Neural cell (in vitro differentiated cells): ENCODE data around the gene IFI6. TPM values are rescaled to one million over a fixed set of nuclear protein-coding genes. Genes with fewer than 3 reads are reported as not detected.
"Not testable (repeated sequence)": the region's sequence is repeated elsewhere in the genome, so short reads cannot be mapped to it uniquely, and the experiment has no call there.

Experiments
- H2AFZ ChIP-seq: fragments of 200-600, 300-800 bp; sonication (generic), shearing (Covaris generic); 2 replicates; pipeline ENCODE4 v1.6.0; 2014; ENCODE audit warnings: low read depth, mild to moderate bottlenecking, antibody characterized with exemption, low read length, moderate library complexity
- H3F3A ChIP-seq: fragments of 200-600 bp; shearing (Covaris generic); 2 replicates; pipeline ENCODE4 v1.6.1; 2016; ENCODE audit warnings: mild to moderate bottlenecking, moderate library complexity, mixed read lengths, antibody characterized with exemption, low read length; ENCODE audit not compliant: insufficient read depth, poor library complexity, severe bottlenecking
- H3K27ac ChIP-seq: fragments of 200-600, 300-800 bp; sonication (generic), shearing (Covaris generic); 2 replicates; pipeline ENCODE4 v1.5.1; 2014; ENCODE audit warnings: mild to moderate bottlenecking, low read length, moderate library complexity
- H3K27me3 ChIP-seq: fragments of 300-800, 200-600 bp; sonication (generic), shearing (Covaris generic); 2 replicates; pipeline ENCODE4 v1.6.0; 2014; ENCODE audit warnings: mild to moderate bottlenecking, low read depth, low read length, moderate library complexity; ENCODE audit not compliant: insufficient read depth
- H3K36me3 ChIP-seq: fragments of 300-800, 200-600 bp; sonication (generic), shearing (Covaris generic); 2 replicates; pipeline ENCODE4 v1.5.1; 2014; ENCODE audit warnings: mild to moderate bottlenecking, antibody characterized with exemption, low read length, moderate library complexity; ENCODE audit not compliant: insufficient read depth
- H3K4me2 ChIP-seq: fragments of 300-800, 200-600 bp; sonication (generic), shearing (Covaris generic); 2 replicates; pipeline ENCODE4 v1.6.0; 2014; ENCODE audit warnings: mild to moderate bottlenecking, low read length
- H3K4me3 ChIP-seq: fragments of 300-800, 200-600 bp; sonication (generic), shearing (Covaris generic); 2 replicates; pipeline ENCODE4 v1.5.1; 2014; ENCODE audit warnings: mild to moderate bottlenecking, low read length, moderate library complexity
- H3K79me2 ChIP-seq: fragments of 200-600 bp; shearing (Covaris generic); replicated peaks from 2 replicates; pipeline ENCODE4 v1.6.0; 2014; ENCODE audit warnings: mild to moderate bottlenecking, low read length, moderate library complexity; ENCODE audit not compliant: insufficient read depth
- H3K9ac ChIP-seq: fragments of 300-800, 200-600 bp; sonication (generic), shearing (Covaris generic); 2 replicates; pipeline ENCODE4 v1.6.1; 2016; ENCODE audit warnings: mild to moderate bottlenecking, low read length, mixed read lengths
- H3K9me2 ChIP-seq: fragments of 200-600 bp; shearing (Covaris generic); 2 replicates; pipeline ENCODE4 v1.6.1; 2016; ENCODE audit warnings: mild to moderate bottlenecking, low read length, mixed read lengths; ENCODE audit not compliant: insufficient read depth
- H3K9me3 ChIP-seq: fragments of 200-600, 300-800 bp; sonication (generic), shearing (Covaris generic); 2 replicates; pipeline ENCODE4 v1.6.1; 2016; ENCODE audit warnings: mild to moderate bottlenecking, mixed run types, low read length, moderate library complexity, mixed read lengths
- H4K20me1 ChIP-seq: fragments of 200-600 bp; shearing (Covaris generic); 2 replicates; pipeline ENCODE4 v1.6.1; 2016; ENCODE audit warnings: mild to moderate bottlenecking, mixed run types; ENCODE audit not compliant: insufficient read depth
- EP300 ChIP-seq: fragments of 450-650 bp; conservative IDR thresholded peaks from 2 replicates; pipeline ENCODE4 v1.6.1; 2014; ENCODE audit warnings: antibody characterized with exemption, mild to moderate bottlenecking, moderate library complexity; ENCODE audit not compliant: poor library complexity, severe bottlenecking
- EZH2 ChIP-seq: fragments of 200-600, 300-800 bp; shearing (Covaris generic), sonication (generic); IDR thresholded peaks from 2 replicates; pipeline ENCODE4 v1.6.1; 2014; ENCODE audit warnings: antibody characterized with exemption, low read length, borderline replicate concordance, mild to moderate bottlenecking; ENCODE audit not compliant: insufficient read depth, poor library complexity, severe bottlenecking
- MXI1 ChIP-seq: fragments of 450-650 bp; conservative IDR thresholded peaks from 2 replicates; pipeline ENCODE4 v1.6.1; 2014; ENCODE audit warnings: antibody characterized with exemption, mild to moderate bottlenecking; ENCODE audit not compliant: poor library complexity, severe bottlenecking
- POLR2AphosphoS5 ChIP-seq: IDR thresholded peaks from 2 replicates; pipeline ENCODE4 v1.6.1; 2012
- RAD21 ChIP-seq: fragments of 450-650 bp; conservative IDR thresholded peaks from 2 replicates; pipeline ENCODE4 v1.6.1; 2014; ENCODE audit warnings: antibody characterized with exemption, mild to moderate bottlenecking, moderate library complexity
- SMC3 ChIP-seq: fragments of 450-650 bp; conservative IDR thresholded peaks from 2 replicates; pipeline ENCODE4 v1.6.1; 2014; ENCODE audit warnings: antibody characterized with exemption, mild to moderate bottlenecking, moderate library complexity; ENCODE audit not compliant: poor library complexity
- TAF1 ChIP-seq: IDR thresholded peaks from 2 replicates; pipeline ENCODE4 v1.6.1; 2012; ENCODE audit warnings: low read depth
- polyA plus RNA-seq: library from polyadenylated mRNA; depleted of rRNA; stranded (reverse); fragments of >200 nt; gene quantifications from 2 replicates; pipeline ENCODE4 v1.2.3, GENCODE V29; 2014
- TF ChIP-seq, protein P1 (sequence below): fragments of 450-650 bp; IDR thresholded peaks from 2 replicates; pipeline ENCODE4 v1.5.1; 2014; ENCODE audit warnings: antibody characterized with exemption, mild to moderate bottlenecking, moderate library complexity; ENCODE audit not compliant: poor library complexity, severe bottlenecking
- TF ChIP-seq, protein P2 (sequence below): IDR thresholded peaks from 2 replicates; pipeline ENCODE4 v1.6.1; 2012; ENCODE audit warnings: borderline replicate concordance

IFI6 gene
- polyA plus RNA-seq, 1 donor from 2014 or later: 0.35 TPM

DNA sequence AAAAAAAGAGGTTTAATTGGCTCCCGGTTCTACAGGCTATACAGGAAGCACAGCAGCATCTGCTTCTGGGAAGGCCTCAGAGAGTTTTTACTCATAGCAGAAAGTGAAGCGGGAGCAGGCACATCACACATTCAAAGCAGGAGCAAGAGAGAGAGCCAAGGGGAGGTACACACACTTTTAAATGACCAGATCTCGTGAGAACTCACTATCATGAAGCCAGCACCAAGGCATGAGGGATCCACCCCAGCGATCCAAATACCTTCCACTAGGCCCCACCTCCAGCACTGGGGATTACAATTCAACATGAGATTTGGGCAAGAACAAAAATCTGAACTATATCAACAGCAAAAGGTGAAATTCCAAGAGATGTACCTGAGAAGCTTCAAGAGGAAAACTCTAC, 33.0 kb upstream of the IFI6 start:
- no peak overlapping the region for H3K4me2 ChIP-seq
- H3K36me3 ChIP-seq: no peaks in the 10 kb centered on the region
- peaks cover 8% of the 10 kb centered on the region for H3K9me3 ChIP-seq
- no peak overlapping the region for H3K4me3 ChIP-seq
- no peaks in the 10 kb centered on the region for H4K20me1 ChIP-seq
- no peak overlapping the region for H2AFZ ChIP-seq
- no peak overlapping the region for H3K9ac ChIP-seq
- no peaks in the 10 kb centered on the region for H3K27me3 ChIP-seq
- H3K79me2 ChIP-seq: no peaks in the 10 kb centered on the region
- no peaks in the 10 kb centered on the region for H3F3A ChIP-seq
- no peak overlapping the region for H3K27ac ChIP-seq
- no peaks in the 10 kb centered on the region for H3K9me2 ChIP-seq
- TF ChIP-seq EP300 (no peak), EZH2 (no peak), POLR2AphosphoS5 (no peak), MXI1 (no peak), TAF1 (no peak), RAD21 (no peak)
- TF ChIP-seq, protein P1, sequence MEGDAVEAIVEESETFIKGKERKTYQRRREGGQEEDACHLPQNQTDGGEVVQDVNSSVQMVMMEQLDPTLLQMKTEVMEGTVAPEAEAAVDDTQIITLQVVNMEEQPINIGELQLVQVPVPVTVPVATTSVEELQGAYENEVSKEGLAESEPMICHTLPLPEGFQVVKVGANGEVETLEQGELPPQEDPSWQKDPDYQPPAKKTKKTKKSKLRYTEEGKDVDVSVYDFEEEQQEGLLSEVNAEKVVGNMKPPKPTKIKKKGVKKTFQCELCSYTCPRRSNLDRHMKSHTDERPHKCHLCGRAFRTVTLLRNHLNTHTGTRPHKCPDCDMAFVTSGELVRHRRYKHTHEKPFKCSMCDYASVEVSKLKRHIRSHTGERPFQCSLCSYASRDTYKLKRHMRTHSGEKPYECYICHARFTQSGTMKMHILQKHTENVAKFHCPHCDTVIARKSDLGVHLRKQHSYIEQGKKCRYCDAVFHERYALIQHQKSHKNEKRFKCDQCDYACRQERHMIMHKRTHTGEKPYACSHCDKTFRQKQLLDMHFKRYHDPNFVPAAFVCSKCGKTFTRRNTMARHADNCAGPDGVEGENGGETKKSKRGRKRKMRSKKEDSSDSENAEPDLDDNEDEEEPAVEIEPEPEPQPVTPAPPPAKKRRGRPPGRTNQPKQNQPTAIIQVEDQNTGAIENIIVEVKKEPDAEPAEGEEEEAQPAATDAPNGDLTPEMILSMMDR: no peak

DNA sequence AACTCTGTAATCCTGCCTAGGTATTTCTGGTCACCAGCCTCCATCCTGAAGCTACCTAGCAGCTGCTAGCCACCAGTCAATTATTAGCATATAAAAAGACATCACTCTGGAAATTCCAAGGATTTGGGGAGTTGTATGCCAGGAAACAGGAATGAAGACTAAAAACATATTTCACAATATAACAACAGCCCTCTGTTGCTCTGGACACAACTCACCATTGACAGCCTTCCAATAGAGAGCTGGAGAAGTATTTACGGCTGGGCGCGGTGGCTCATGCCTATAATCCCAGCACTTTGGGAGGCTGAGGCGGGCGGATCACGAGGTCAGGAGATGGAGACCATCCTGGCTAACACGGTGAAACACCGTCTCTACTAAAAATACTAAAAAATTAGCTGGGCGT, 24.8 kb upstream of the IFI6 start:
- not testable (repeated sequence) for H3K9me3 ChIP-seq, H3K27me3 ChIP-seq, H3K27ac ChIP-seq, H4K20me1 ChIP-seq, H3K4me3 ChIP-seq, H3K79me2 ChIP-seq, H3K9me2 ChIP-seq, H3K36me3 ChIP-seq, H3F3A ChIP-seq, H3K9ac ChIP-seq, H2AFZ ChIP-seq, H3K4me2 ChIP-seq

DNA sequence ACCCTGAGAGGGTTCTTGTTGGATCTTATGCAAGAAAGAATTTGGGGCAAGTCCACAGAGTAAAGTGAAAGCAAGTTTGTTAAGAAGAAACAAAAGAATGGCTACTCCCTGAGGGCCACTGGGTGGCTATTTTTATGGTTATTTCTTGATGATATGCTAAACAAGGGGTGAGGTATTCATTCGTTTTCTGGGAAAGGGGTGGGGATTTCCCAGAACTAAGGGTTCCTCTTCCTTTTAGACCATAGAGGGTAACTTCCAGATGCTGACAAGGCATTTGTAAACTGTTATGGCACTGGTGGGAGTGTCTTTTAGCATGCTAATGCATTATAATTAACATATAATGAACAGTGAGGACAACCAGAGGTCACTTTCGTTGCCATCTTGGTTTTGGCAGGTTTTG, 18.2 kb upstream of the IFI6 start:
- Histone ChIP-seq H2AFZ (no peak overlapping the region), H3K4me2 (no peak overlapping the region)
- TF ChIP-seq, protein P2, sequence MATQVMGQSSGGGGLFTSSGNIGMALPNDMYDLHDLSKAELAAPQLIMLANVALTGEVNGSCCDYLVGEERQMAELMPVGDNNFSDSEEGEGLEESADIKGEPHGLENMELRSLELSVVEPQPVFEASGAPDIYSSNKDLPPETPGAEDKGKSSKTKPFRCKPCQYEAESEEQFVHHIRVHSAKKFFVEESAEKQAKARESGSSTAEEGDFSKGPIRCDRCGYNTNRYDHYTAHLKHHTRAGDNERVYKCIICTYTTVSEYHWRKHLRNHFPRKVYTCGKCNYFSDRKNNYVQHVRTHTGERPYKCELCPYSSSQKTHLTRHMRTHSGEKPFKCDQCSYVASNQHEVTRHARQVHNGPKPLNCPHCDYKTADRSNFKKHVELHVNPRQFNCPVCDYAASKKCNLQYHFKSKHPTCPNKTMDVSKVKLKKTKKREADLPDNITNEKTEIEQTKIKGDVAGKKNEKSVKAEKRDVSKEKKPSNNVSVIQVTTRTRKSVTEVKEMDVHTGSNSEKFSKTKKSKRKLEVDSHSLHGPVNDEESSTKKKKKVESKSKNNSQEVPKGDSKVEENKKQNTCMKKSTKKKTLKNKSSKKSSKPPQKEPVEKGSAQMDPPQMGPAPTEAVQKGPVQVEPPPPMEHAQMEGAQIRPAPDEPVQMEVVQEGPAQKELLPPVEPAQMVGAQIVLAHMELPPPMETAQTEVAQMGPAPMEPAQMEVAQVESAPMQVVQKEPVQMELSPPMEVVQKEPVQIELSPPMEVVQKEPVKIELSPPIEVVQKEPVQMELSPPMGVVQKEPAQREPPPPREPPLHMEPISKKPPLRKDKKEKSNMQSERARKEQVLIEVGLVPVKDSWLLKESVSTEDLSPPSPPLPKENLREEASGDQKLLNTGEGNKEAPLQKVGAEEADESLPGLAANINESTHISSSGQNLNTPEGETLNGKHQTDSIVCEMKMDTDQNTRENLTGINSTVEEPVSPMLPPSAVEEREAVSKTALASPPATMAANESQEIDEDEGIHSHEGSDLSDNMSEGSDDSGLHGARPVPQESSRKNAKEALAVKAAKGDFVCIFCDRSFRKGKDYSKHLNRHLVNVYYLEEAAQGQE: no peak
- TF ChIP-seq POLR2AphosphoS5 (no peak), EP300 (no peak), EZH2 (no peak), MXI1 (no peak), SMC3 (no peak), RAD21 (no peak), TAF1 (no peak)
- TF ChIP-seq, protein P1: no peak

More for the DNA sequence above, 18.2 kb upstream of the IFI6 start:
- H3K27ac ChIP-seq: no peak overlapping the region
- H3K27me3 ChIP-seq: no peaks in the 10 kb centered on the region
- no peaks in the 10 kb centered on the region for H3K36me3 ChIP-seq
- no peaks in the 10 kb centered on the region for H4K20me1 ChIP-seq
- no peaks in the 10 kb centered on the region for H3K9me2 ChIP-seq
- H3K79me2 ChIP-seq: no peaks in the 10 kb centered on the region
- H3K4me3 ChIP-seq: no peak overlapping the region
- no peak overlapping the region for H3K9ac ChIP-seq
- no peaks in the 10 kb centered on the region for H3F3A ChIP-seq
- H3K9me3 ChIP-seq: no peaks in the 10 kb centered on the region
